IPS-11a (cell line): ENCODE results near the gene HDAC9.

Experiments used
- H3K4me3 ChIP-seq: one replicate; pipeline ENCODE4 v1.5.1; 2013; ENCODE audit warnings: low read depth, low read length, control low read depth

The HDAC9 gene

DNA sequence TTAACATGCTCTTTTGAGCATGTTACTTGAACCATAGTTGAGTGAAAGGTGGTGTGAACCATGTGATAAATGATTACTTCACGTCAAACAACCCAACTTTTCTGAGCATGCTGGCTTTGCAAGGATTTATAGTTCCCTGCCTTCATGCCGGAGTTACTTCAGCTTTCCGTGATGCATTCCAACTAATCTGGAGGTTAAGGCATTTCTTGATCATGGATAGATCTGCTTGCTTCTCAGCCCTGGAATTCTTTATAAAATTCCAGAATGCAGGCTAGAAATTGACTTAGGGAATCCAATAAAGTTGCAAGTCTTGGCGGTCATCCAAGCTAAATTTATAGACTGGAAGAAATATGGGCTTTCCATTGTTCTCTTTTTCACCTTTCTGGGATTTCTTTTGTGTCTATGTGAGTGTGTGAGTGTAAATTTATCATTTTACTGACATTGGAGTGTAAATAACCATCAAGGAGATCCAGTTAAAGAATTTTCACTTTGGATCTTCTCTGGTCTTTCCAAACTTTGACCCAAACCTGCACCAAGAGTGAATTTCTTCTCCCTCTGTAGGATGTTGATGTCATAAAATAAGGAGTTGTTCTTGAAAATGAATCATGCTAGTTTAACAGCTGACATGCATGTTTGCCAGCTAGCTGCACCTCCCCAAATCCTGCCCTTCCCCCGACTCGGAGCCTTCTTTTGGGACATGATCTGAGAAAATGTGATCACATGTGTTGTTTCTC, 332.9 kb downstream of the HDAC9 start:
- no peak overlapping the region for H3K4me3 ChIP-seq

DNA sequence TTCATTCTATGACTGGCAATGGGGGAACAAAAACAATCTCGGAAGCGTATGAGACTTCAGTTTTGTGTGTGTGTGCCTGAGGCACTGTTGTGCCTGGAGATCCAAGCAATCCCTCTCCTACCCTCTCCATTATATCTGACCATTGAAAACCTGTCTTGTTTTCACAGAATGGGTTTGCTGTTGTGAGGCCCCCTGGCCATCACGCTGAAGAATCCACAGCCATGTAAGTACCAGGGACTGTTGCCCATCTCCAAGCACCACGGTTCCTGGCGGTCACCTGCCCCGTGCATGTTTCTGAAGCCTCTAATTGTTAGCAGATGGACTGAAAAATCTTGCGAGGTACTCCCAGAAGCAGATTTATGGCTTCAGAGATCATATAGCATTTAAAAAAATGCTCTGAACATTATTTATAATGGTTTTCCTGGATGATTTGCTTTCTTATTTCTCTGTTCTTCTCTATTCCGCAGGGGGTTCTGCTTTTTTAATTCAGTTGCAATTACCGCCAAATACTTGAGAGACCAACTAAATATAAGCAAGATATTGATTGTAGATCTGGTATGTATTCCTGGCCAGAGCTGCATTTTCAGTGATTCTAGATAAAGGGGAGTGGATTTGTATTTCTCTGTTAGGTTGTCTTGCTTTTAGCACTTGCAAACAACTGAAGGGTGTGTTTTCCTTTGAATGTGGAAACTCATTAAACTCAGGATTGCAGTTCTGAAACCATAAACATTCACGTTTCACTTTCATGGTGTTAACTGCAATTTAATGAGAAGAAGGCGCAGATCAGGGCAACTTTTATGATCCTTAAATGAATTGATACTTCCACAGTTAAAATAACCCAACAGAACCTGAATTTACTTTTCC, 333.7 kb downstream of the HDAC9 start:
- no peak overlapping the region for H3K4me3 ChIP-seq

- no peak overlapping the region for H3K4me3 ChIP-seq
Observed at GRCh38 chr7:18829858-18830285, 334.3 kb downstream of the HDAC9 start.

DNA sequence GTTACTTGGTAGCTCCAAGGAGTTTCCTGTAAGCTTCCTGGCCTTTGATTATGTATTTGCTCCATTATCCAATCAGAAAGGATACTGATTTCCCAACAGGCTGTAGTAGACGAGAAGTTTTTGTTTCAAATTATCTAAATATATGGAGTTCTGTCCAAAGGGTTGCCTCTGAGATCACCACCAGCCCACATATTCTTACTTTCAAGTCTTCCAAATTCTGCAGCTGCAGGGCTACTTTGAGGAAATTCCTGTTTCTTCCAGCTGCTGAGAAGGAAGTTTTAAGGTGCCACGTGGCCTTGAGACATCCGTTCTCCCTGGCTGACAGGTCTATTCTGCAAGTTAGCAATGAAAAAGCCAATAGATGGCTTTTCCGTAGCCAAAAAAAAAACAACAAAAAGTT, 335.9 kb downstream of the HDAC9 start:
- H3K4me3 ChIP-seq: no peak overlapping the region

- no peak overlapping the region for H3K4me3 ChIP-seq
Observed at GRCh38 chr7:18831943-18832342, 336.4 kb downstream of the HDAC9 start.

DNA sequence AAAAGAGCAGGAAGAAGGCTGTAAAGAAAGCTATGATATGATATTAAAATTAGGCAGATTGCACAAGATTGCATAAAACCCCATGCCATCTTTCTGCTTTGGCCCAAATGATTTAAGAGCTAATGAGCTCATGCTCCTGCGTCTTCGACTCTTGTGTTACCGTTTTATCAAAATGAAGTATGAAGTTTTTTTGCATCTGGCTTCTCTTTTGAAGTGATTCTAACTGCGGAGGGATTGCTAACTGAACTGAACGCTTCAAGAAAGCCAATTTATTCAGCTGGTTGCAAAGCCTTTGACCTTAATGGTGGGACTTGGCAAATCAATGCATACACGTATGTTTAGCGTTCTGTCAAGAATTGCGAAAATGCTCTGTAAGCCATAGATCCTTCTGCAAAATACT, 339.0 kb downstream of the HDAC9 start:
- H3K4me3 ChIP-seq: no peak overlapping the region

- H3K4me3 ChIP-seq: no peak overlapping the region
Observed at GRCh38 chr7:18835001-18835690, 339.6 kb downstream of the HDAC9 start.

DNA sequence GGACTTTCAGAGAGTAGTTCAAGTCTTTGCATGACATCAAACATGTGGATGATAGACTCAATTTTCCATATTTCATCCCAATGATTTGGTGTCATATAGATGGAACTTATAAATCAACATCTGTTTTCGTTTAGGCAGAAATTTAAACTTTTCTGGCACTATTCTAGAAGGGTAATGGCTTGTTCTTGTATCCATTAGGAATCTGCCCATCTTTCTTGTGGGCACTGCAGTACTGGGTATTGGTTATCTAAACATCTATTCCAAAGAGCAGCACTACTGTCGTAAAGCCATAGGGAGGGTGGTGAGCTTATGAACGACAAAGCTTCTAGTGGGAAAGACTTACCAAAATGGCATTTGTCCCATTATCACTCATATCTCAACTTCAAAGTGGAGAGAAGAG, 348.4 kb downstream of the HDAC9 start:
- H3K4me3 ChIP-seq: no peak overlapping the region

GRCh38 chr7:18844735-18845134, 349.2 kb downstream of the HDAC9 start:
- H3K4me3 ChIP-seq: no peak overlapping the region

- H3K4me3 ChIP-seq: no peak overlapping the region
Observed at GRCh38 chr7:18845700-18846099, 350.2 kb downstream of the HDAC9 start.

DNA sequence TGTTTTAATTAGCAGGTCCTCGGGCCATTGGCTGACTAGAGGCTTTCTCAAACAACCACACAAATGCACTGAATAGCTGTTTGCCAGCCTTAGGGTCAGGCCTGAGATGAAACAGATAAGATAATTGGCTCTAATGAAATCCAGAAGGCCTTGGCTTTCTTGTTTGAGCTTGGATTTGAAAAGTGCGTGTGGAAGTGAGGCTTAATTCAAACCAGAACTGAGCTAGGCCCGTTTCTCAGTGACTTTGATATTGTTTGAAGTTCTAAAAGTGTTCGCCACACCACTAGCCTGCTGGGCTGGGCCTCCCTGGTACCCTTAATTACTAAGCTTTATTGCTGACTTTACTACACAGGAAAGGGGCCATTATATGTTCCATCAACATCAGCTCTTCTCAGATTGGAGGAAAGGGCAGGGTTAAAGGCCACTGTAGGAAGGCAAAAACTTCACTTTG, 351.2 kb downstream of the HDAC9 start:
- no peak overlapping the region for H3K4me3 ChIP-seq

- no peak overlapping the region for H3K4me3 ChIP-seq
Observed at GRCh38 chr7:18849130-18849529, 353.6 kb downstream of the HDAC9 start.

- H3K4me3 ChIP-seq: no peak overlapping the region
Observed at GRCh38 chr7:18855796-18856195, 360.2 kb downstream of the HDAC9 start.

- H3K4me3 ChIP-seq: no peak overlapping the region
Observed at GRCh38 chr7:18858232-18858631, 362.7 kb downstream of the HDAC9 start.

DNA sequence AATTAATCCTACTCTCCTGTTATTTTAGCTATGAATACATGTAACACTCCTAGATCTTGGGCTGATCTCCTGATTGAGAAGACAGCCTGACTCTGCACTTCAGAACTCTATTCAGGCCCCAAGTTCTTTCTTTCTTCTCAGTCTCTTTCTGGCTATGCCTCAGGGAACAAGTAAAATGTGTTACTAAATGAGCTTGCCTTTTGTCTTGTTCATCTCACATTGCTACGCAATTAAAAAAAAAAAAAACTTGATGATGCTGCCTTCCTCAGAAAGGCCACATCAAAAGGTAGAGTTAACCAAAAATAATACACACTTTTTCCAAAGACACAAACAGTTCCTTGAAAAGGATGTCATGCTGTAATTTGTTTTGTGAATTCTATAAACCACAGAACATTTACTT, 363.8 kb downstream of the HDAC9 start:
- no peak overlapping the region for H3K4me3 ChIP-seq

GRCh38 chr7:18860221-18860620, 364.7 kb downstream of the HDAC9 start:
- no peak overlapping the region for H3K4me3 ChIP-seq

GRCh38 chr7:18861514-18862118, 366.1 kb downstream of the HDAC9 start:
- no peak overlapping the region for H3K4me3 ChIP-seq

GRCh38 chr7:18864967-18865366, 369.4 kb downstream of the HDAC9 start:
- no peak overlapping the region for H3K4me3 ChIP-seq

- H3K4me3 ChIP-seq: no peak overlapping the region
Observed at GRCh38 chr7:18866359-18867036, 370.9 kb downstream of the HDAC9 start.

DNA sequence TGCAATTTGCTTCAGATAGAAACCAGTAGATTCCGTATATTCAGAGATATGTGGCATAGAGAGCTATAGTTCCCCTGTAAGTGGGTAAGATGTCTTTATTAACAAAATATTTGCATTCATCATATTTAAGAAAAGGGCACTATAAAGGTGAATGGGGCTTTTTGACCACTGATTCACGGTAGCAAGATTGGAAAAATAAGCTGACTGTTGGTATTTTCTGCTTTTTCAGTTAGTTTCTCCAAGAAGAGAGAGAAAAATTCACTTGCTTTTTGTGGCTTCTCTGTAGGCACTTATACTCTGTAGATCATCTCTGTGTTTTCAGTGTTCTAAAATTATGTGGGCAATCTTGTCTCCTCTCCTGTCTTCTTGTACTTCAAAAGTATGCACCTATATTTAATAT, 376.8 kb downstream of the HDAC9 start:
- H3K4me3 ChIP-seq: no peak overlapping the region
